Measurements from ENCODE around the gene HRH1.
"Not testable (repeated sequence)": the region's sequence is repeated elsewhere in the genome, so short reads cannot be mapped to it uniquely, and the experiment has no call there.

The HRH1 gene

GRCh38 chr3:11212299-11212608 is 58.0 kb downstream of the HRH1 start:
- H3K4me3 ChIP-seq (ENCODE audit: low read depth, low read length): no peak overlapping the region
- TF ChIP-seq, protein P1, sequence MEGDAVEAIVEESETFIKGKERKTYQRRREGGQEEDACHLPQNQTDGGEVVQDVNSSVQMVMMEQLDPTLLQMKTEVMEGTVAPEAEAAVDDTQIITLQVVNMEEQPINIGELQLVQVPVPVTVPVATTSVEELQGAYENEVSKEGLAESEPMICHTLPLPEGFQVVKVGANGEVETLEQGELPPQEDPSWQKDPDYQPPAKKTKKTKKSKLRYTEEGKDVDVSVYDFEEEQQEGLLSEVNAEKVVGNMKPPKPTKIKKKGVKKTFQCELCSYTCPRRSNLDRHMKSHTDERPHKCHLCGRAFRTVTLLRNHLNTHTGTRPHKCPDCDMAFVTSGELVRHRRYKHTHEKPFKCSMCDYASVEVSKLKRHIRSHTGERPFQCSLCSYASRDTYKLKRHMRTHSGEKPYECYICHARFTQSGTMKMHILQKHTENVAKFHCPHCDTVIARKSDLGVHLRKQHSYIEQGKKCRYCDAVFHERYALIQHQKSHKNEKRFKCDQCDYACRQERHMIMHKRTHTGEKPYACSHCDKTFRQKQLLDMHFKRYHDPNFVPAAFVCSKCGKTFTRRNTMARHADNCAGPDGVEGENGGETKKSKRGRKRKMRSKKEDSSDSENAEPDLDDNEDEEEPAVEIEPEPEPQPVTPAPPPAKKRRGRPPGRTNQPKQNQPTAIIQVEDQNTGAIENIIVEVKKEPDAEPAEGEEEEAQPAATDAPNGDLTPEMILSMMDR (IDR thresholded peaks at IDR 0.05; ENCODE audit: low read depth, low read length): no peak

DNA sequence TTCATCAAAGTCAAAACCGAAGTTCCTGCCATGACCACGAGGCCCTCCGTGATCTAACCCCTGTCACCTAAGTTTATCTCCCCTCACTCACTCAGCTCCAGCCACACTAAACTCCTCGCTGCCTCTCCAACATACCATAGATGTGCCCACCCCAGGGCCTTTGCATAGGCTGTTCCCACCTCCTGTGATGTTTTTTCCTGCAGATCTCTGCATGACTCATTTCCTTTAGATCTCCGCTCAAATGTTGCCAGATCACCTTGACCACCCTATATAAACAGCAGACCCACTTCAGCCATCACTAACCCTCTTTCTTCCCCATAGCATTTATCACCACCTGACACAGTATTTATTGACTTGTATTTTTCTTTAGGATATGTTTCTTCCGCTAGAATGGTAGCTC is 58.5 kb downstream of the HRH1 start:
- no peak overlapping the region for H3K4me3 ChIP-seq (ENCODE audit: low read depth, low read length)

DNA sequence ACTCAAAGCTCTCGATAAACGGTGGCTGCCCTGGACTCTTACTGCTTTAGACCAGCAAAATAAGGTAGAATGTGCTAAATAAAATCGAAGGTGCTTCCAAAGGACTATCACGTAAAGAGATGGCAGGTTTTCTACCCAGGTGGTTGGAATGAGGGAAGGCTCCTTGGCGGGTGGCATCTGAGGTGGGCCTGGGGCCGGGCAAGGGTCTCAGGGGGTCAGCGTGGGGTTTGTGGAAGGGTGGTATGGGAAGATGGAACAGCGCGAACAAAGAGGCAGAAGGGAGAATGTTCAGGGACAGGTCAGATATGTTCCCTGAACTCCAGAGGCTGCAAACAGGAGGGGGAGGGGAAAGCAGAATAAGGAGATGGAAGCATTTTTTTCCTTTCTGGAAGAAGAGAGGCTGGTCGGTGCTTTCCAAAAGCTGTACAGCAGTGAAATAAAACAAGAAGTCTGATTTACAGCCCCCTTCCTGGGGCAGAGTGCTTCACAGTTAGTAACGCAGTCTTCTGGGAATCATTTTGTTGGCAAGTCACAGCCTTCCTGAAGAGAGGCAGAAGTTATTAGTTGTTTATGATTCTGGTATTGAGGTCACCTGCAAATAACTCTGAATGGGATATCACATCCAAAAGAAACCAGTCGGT is 59.6 kb downstream of the HRH1 start:
- no peak overlapping the region for H3K4me3 ChIP-seq (ENCODE audit: low read depth, low read length)
- TF ChIP-seq, protein P1 (IDR thresholded peaks at IDR 0.05; ENCODE audit: low read depth, low read length): no peak

More for the DNA sequence above, 58.5 kb downstream of the HRH1 start:
- TF ChIP-seq, protein P1 (IDR thresholded peaks at IDR 0.05; ENCODE audit: low read depth, low read length): no peak

GRCh38 chr3:11214451-11214978 is 60.2 kb downstream of the HRH1 start:
- H3K4me3 ChIP-seq (ENCODE audit: low read depth, low read length): no peak overlapping the region
- TF ChIP-seq, protein P1 (IDR thresholded peaks at IDR 0.05; ENCODE audit: low read depth, low read length): no peak

GRCh38 chr3:11217370-11217769 is 63.1 kb downstream of the HRH1 start:
- H3K4me3 ChIP-seq (ENCODE audit: low read depth, low read length): not testable (repeated sequence)

DNA sequence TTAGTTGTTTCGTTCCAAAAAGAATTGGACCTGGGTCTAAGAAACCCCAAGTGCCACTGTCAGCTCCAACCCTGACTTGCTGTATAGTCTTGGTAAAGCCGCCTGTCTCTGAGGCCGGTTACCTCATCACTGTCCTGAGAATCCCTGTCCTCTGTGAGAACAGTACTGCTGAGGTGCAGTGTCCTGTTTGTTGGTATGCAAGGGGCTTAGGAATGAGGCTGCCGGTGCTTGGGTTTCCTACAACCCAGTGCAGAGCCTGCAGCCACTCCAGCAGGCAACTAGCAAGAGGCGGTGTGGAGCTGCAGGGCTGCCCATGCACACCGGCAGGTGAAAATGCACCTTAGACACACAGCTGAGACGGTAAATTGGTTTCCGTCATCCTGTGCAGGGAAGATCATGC is 65.9 kb downstream of the HRH1 start:
- TF ChIP-seq, protein P1 (IDR thresholded peaks at IDR 0.05; ENCODE audit: low read depth, low read length): no peak
- no peak overlapping the region for H3K4me3 ChIP-seq (ENCODE audit: low read depth, low read length)

GRCh38 chr3:11221818-11222415 is 67.6 kb downstream of the HRH1 start:
- H3K4me3 ChIP-seq (ENCODE audit: low read depth, low read length): no peak overlapping the region
- TF ChIP-seq, protein P1 (IDR thresholded peaks at IDR 0.05; ENCODE audit: low read depth, low read length): no peak

Data from WI38 (cell line).